Panc1 (cell line): ENCODE data around the gene SLC29A1. TPM values are rescaled to one million over a fixed set of nuclear protein-coding genes. Genes with fewer than 3 reads are reported as not detected.
A peak's percentile ranks its signal among the peaks of the same experiment; 100 is the strongest.

Experiments used
- ATAC-seq: fragments of 200-7000 bp; cut with Tn5 transposase; 2 replicates; pipeline ENCODE4 v1.9.1; 2020; ENCODE audit warnings: mild to moderate bottlenecking, moderate library complexity
- BruUV-seq: library from RNA; stranded (reverse); fragments of 400-500 nt; replicated peaks from 2 replicates; lab custom pipeline; 2021; lab: Mats Ljungman, UMichigan
- CTCF ChIA-PET: fragments of 300-600 bp; sonication (Branson Sonifier 250); formaldehyde crosslinking; loops from one replicate; lab custom pipeline; 2022; ENCODE audit warnings: antibody characterized with exemption; lab: Charles Lee
- POLR2A ChIA-PET: fragments of 300-600 bp; sonication (Branson Sonifier 250); formaldehyde crosslinking; loops from one replicate; lab custom pipeline; 2022; ENCODE audit warnings: antibody characterized with exemption; lab: Charles Lee
- DNase-seq: peaks from one replicate; pipeline ENCODE4 v3.0.0-alpha.2; 2010; ENCODE audit warnings: low read depth, low spot score
- H3K27ac ChIP-seq: 2 replicates; pipeline ENCODE4 v1.5.1; 2011; ENCODE audit warnings: mild to moderate bottlenecking, low read length, inconsistent platforms
- H3K27me3 ChIP-seq: fragments of 200-500 bp; sonication (Bioruptor generic); 2 replicates; pipeline ENCODE4 v1.6.0; 2014; ENCODE audit warnings: low read length, inconsistent platforms; ENCODE audit not compliant: control insufficient read depth, insufficient read depth
- H3K36me3 ChIP-seq: fragments of 200-500 bp; sonication (Bioruptor generic); 2 replicates; pipeline ENCODE4 v1.5.1; 2014; ENCODE audit warnings: inconsistent platforms, mild to moderate bottlenecking, low read length, moderate library complexity; ENCODE audit not compliant: control insufficient read depth, insufficient read depth
- H3K4me1 ChIP-seq: 2 replicates; pipeline ENCODE4 v1.5.1; 2011; ENCODE audit warnings: inconsistent platforms, mild to moderate bottlenecking, low read length, moderate library complexity; ENCODE audit not compliant: control insufficient read depth, insufficient read depth
- H3K4me3 ChIP-seq, 2 experiments: 2 replicates each; pipeline ENCODE4 v1.5.1; 2011 to 2012; ENCODE audit warnings: low read depth in 2 of 2, low read length in 2 of 2, mild to moderate bottlenecking in 2 of 2, inconsistent platforms in 1 of 2, moderate library complexity in 1 of 2
- H3K9me3 ChIP-seq: fragments of 200-500 bp; sonication (Bioruptor generic); 2 replicates; pipeline ENCODE4 v1.5.1; 2014; ENCODE audit warnings: low read depth, mild to moderate bottlenecking, inconsistent platforms, low read length, moderate library complexity; ENCODE audit not compliant: control insufficient read depth, insufficient read depth
- POLR2AphosphoS5 ChIP-seq: IDR thresholded peaks from 2 replicates; pipeline ENCODE4 v1.6.1; 2012; ENCODE audit warnings: mild to moderate bottlenecking, low read depth, low read length, moderate library complexity
- SIN3A ChIP-seq: IDR thresholded peaks from 2 replicates; pipeline ENCODE4 v1.6.1; 2012; ENCODE audit warnings: low read depth, mild to moderate bottlenecking, low read length, moderate library complexity, borderline replicate concordance; ENCODE audit not compliant: insufficient read depth
- TCF7L2 ChIP-seq: IDR thresholded peaks from 2 replicates; pipeline ENCODE4 v1.6.1; 2011; ENCODE audit warnings: mild to moderate bottlenecking, low read depth, low read length, inconsistent platforms
- in situ Hi-C: cut with HindIII; loops from 2 replicates; pipeline ENCODE4 v1.10.0; 2016; ENCODE audit warnings: low sequenced_read_pairs, low pct_unique_long_range_greater_than_20kb
- intact Hi-C: fragments of 100-400 bp; cut with micrococcal nuclease; formaldehyde crosslinking; loops from one replicate; pipeline ENCODE4 v1.10.0; 2022; ENCODE audit not compliant: unreplicated experiment
- total RNA-seq: library from RNA; stranded (reverse); gene quantifications from one replicate; pipeline ENCODE4 v1.2.1, GENCODE V29; 2021; ENCODE audit not compliant: unreplicated experiment
- TF ChIP-seq, protein P1 (sequence below): fragments of 450-650 bp; IDR thresholded peaks from 2 replicates; pipeline ENCODE4 v1.5.1; 2017; ENCODE audit warnings: mild to moderate bottlenecking
- TF ChIP-seq, protein P2 (sequence below), 2 experiments: IDR thresholded peaks; 2 replicates each; pipeline ENCODE4 v1.6.1; 2011 to 2012; ENCODE audit warnings: low read depth in 2 of 2, control low read depth in 1 of 2, low read length in 1 of 2, mild to moderate bottlenecking in 1 of 2, moderate library complexity in 1 of 2; ENCODE audit not compliant: insufficient read depth in 1 of 2

Gene SLC29A1
- total RNA-seq, 1 experiment from 2014 or later = 263 TPM

GRCh38 chr6:44257025-44257752 is 33.8 kb downstream of the SLC29A1 start, which contains the start of gene SLC35B2:
Gene SLC35B2 (minus strand): TSS chr6:44257528. CDS start chr6:44257410, 118 bp downstream.
- intact Hi-C loops (loop anchor here (10.0 kb wide), 1 partner anchor 162 kb away; no protein-coding TSS in a partner anchor), in situ Hi-C loops (no loop called here)
- BruUV-seq = no TSS peak
- Histone ChIP-seq H3K4me3 (peak within 1 kb of the TSS; percentile 87 to 95), H3K27ac (peak within 1 kb of the TSS; percentile 83), H3K27me3 (no peaks in the 10 kb centered on the region), H3K9me3 (no peaks in the 10 kb centered on the region), H3K36me3 (peaks cover 17% of the 10 kb centered on the region), H3K4me1 (peaks cover 42% of the 10 kb centered on the region)
- POLR2A ChIA-PET = interaction anchor here (0.5 to 0.8 kb wide), 4 partner anchors 9 to 752 kb away, joined by 3 to 13 read pairs (median 5); no protein-coding TSS in a partner anchor
- CTCF ChIA-PET = interaction anchor here (0.7 to 1.3 kb wide), 2 partner anchors 31 to 85 kb away, joined by 4 to 5 read pairs; no protein-coding TSS in a partner anchor
- TF ChIP-seq TCF7L2 (0 out of 2 replicates have a peak, but pooled peaks have one; percentile 8), POLR2AphosphoS5 (peak; percentile 77), SIN3A (peak; percentile 97)
- TF ChIP-seq, protein P1, sequence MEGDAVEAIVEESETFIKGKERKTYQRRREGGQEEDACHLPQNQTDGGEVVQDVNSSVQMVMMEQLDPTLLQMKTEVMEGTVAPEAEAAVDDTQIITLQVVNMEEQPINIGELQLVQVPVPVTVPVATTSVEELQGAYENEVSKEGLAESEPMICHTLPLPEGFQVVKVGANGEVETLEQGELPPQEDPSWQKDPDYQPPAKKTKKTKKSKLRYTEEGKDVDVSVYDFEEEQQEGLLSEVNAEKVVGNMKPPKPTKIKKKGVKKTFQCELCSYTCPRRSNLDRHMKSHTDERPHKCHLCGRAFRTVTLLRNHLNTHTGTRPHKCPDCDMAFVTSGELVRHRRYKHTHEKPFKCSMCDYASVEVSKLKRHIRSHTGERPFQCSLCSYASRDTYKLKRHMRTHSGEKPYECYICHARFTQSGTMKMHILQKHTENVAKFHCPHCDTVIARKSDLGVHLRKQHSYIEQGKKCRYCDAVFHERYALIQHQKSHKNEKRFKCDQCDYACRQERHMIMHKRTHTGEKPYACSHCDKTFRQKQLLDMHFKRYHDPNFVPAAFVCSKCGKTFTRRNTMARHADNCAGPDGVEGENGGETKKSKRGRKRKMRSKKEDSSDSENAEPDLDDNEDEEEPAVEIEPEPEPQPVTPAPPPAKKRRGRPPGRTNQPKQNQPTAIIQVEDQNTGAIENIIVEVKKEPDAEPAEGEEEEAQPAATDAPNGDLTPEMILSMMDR = peak; percentile 98
- TF ChIP-seq, protein P2, sequence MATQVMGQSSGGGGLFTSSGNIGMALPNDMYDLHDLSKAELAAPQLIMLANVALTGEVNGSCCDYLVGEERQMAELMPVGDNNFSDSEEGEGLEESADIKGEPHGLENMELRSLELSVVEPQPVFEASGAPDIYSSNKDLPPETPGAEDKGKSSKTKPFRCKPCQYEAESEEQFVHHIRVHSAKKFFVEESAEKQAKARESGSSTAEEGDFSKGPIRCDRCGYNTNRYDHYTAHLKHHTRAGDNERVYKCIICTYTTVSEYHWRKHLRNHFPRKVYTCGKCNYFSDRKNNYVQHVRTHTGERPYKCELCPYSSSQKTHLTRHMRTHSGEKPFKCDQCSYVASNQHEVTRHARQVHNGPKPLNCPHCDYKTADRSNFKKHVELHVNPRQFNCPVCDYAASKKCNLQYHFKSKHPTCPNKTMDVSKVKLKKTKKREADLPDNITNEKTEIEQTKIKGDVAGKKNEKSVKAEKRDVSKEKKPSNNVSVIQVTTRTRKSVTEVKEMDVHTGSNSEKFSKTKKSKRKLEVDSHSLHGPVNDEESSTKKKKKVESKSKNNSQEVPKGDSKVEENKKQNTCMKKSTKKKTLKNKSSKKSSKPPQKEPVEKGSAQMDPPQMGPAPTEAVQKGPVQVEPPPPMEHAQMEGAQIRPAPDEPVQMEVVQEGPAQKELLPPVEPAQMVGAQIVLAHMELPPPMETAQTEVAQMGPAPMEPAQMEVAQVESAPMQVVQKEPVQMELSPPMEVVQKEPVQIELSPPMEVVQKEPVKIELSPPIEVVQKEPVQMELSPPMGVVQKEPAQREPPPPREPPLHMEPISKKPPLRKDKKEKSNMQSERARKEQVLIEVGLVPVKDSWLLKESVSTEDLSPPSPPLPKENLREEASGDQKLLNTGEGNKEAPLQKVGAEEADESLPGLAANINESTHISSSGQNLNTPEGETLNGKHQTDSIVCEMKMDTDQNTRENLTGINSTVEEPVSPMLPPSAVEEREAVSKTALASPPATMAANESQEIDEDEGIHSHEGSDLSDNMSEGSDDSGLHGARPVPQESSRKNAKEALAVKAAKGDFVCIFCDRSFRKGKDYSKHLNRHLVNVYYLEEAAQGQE (IDR thresholded peaks at IDR 0.05; ENCODE audit: insufficient read depth in 1 of 2, low read depth in 2 of 2, low read length in 1 of 2) = no peak
- no peak for DNase-seq
- ATAC-seq = peak; percentile 75

DNA sequence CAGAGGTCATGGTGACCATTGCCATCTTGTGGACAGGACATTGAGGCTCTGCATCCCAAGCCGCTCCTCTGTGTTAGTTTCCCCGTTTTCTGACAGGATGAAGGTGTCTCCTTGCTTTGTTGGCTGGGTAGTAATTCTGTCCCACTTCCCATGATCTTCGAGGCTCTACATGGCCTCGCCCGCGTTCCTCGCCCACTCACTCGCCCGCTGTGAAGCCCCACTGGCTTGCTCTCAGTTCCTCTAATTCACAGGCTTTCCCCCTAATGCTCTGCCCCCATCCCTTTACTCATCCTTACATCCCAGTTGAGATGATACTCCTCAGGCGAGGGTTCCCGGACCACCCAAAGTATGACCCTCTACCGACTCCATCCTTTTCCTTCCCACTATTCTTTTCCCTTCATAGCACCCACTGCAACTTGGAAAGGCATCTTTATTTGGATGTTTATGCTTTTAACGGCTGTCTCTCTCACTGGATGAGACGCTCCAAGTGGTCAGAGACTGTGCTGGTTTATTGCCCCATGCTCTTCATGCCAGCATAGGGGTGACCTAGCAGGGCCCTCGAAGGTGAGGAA is 34.4 kb downstream of the SLC29A1 start:
- Histone ChIP-seq H3K36me3 (peaks cover 14% of the 10 kb centered on the region), H3K27ac (peak overlapping the region; percentile 79), H3K4me3 (peak overlapping the region; percentile 87 to 95), H3K27me3 (no peaks in the 10 kb centered on the region), H3K9me3 (no peaks in the 10 kb centered on the region), H3K4me1 (peaks cover 47% of the 10 kb centered on the region)
- in situ Hi-C loops = no loop called here
- no peak for ATAC-seq
- ChIA-PET CTCF (no interaction called here), POLR2A (no interaction called here)
- DNase-seq = no peak
- no TSS peak for BruUV-seq
- intact Hi-C loops = loop anchor here (10.0 kb wide), 1 partner anchor 163 kb away; no protein-coding TSS in a partner anchor
- no peak for TF ChIP-seq TCF7L2
- TF ChIP-seq, protein P1 = peak; percentile 80
